Spleen (tissue), 11 donors: Measurements from ENCODE around the gene IL34. TPM values are rescaled to one million over a fixed set of nuclear protein-coding genes. Genes with fewer than 3 reads are reported as not detected.

Experiments
- DNase-seq: peaks from one replicate; pipeline ENCODE4 v3.0.0-alpha.2; 2020
- H3K27ac ChIP-seq, 8 donors: fragments of 200-600 bp; sonication (generic) in 7 of 8; 1 replicate in 4 of 8; 2 replicates in 4 of 8; pipeline versions ENCODE4 v1.5.0 to v1.8.0; 2016 to 2021; ENCODE audit warnings: inconsistent platforms in 4 of 8, mild to moderate bottlenecking in 4 of 8, moderate library complexity in 1 of 8
- H3K27me3 ChIP-seq, 7 donors: fragments of 200-600 bp; sonication (generic) in 6 of 7; replicated peaks in 1 of 7; 1 replicate in 4 of 7; 2 replicates in 3 of 7; pipeline versions ENCODE4 v1.5.0 to v1.8.0; 2016 to 2021; ENCODE audit warnings: inconsistent platforms in 3 of 7, mild to moderate bottlenecking in 1 of 7
- H3K36me3 ChIP-seq, 6 donors: fragments of 200-600 bp; sonication (generic) in 5 of 6; 1 replicate in 4 of 6; 2 replicates in 2 of 6; pipeline versions ENCODE4 v1.5.0 to v1.8.0; 2016 to 2021; ENCODE audit warnings: inconsistent platforms in 2 of 6
- H3K4me1 ChIP-seq, 6 donors: fragments of 200-600 bp; sonication (generic) in 5 of 6; 1 replicate in 3 of 6; 2 replicates in 3 of 6; pipeline versions ENCODE4 v1.5.0 to v1.8.0; 2016 to 2021; ENCODE audit warnings: inconsistent platforms in 3 of 6
- H3K4me3 ChIP-seq, 8 donors: fragments of 200-600 bp; sonication (generic) in 7 of 8; 1 replicate in 4 of 8; 2 replicates in 4 of 8; pipeline versions ENCODE4 v1.5.0 to v1.8.0; 2016 to 2021; ENCODE audit warnings: inconsistent platforms in 4 of 8, mild to moderate bottlenecking in 4 of 8, moderate library complexity in 2 of 8
- H3K9me3 ChIP-seq, 8 donors: fragments of 200-600 bp; sonication (generic) in 7 of 8; 1 replicate in 4 of 8; 2 replicates in 4 of 8; pipeline versions ENCODE4 v1.5.0 to v1.8.0; 2016 to 2021; ENCODE audit warnings: inconsistent platforms in 4 of 8
- POLR2A ChIP-seq, 3 donors: fragments of 450-650 bp; IDR thresholded peaks; one replicate each; pipeline ENCODE4 v1.5.1; 2017; ENCODE audit warnings: antibody characterized with exemption in 3 of 3, mild to moderate bottlenecking in 1 of 3
- POLR2AphosphoS5 ChIP-seq, 3 donors: sonication (generic); formaldehyde crosslinking; IDR thresholded peaks; one replicate each; pipeline ENCODE4 v1.5.1; 2017; ENCODE audit warnings: antibody characterized with exemption in 3 of 3
- WGBS, 5 donors: extraction: QIAGEN DNeasy Blood & Tissue Kit in 3 of 5; methylation state at CpG; one replicate each; pipeline versions ENCODE4 v1.1.5 to v1.1.7; 2013 to 2018; 5-methylcytosine and 5-hydroxymethylcytosine counted together
- intact Hi-C: fragments of 100-400 bp; cut with DNase I; formaldehyde crosslinking; loops from one replicate; pipeline ENCODE4 v1.15.0; 2023; ENCODE audit warnings: low total_unique reads
- polyA plus RNA-seq, 3 donors: library from polyadenylated mRNA; stranded (reverse); fragments of 200-250 nt; gene quantifications; one replicate each; pipeline ENCODE4 v1.2.1, GENCODE V29; 2013
- total RNA-seq, 7 donors: library from RNA; depleted of rRNA in 3 of 7; stranded (reverse); fragments of >200 nt in 3 of 7; fragmentation: NEBNext Ultra II Directional in 4 of 7; extraction: Animal tissue kit (Norgen Biotek cat#: 25700) in 4 of 7; gene quantifications; one replicate each; pipeline versions ENCODE4 v1.1.0 to v1.2.1, GENCODE V29; 2016 to 2021
- TF ChIP-seq, protein P1 (sequence below), 11 experiments: fragments of 200-600 bp in 7 of 11; fragments of 450-650 bp in 4 of 11; sonication (generic) in 4 of 11; IDR thresholded peaks in 8 of 11; conservative IDR thresholded peaks in 3 of 11; 1 replicate in 7 of 11; 2 replicates in 4 of 11; pipeline versions ENCODE4 v1.4.0 to v1.8.0; 2016 to 2021; ENCODE audit warnings: antibody characterized with exemption in 11 of 11, inconsistent platforms in 4 of 11, mild to moderate bottlenecking in 1 of 11
- donor health status: healthy with polysubstance abuse.
- donor health status: DM: no; HTN: no; CAD: no; lungs with moderate emphysema.
- donor health status: DM: no; HTN: no; CAD: no.
- donor health status: Bipolar disorder and iron deficiency.
- donor health status: healthy.
- donor health status: DM: no; HTN: no; CAD: no.
- donor health status: DM: yes; HTN: yes; CAD: no.

IL34 gene
- total and polyA plus RNA-seq, 10 donors: 20.3 to 258 (median 128) TPM

DNA sequence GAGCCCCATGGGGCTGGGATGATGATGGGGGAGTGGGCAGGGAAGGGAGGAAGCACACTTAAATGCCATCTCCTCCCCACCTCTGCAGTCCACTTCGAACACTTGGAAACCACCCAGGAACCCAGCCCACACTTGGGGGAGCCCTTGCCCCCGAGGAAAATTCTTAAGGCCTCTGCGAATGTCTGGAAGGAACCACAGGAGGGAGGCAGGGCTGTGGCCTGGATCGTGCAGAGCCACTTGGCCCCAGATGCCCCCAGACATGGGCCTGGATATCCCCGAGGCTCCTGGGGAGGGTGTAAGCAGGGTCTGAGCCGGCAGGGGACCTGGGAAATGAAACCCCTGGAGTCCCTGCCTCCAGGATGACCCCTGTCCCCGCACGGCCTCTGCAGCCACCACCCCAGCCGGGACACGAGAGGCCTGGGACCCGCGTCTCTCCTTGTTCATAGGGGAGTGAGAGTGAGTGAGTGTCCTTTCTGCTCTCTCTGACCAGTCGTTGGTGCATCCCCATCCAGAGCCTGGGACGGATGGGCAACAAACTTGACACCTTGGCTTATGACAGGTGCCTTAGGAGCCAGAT, 51.3 kb downstream of the IL34 start:
- Histone ChIP-seq H3K27ac (peak overlapping the region; percentile 27 to 90 (median 76)), H3K9me3 (no peaks in the 10 kb centered on the region), H3K4me1 (peaks cover 42 to 99% (median 71%) of the 10 kb centered on the region in 6 donors), H3K4me3 (no peak overlapping the region), H3K27me3 (no peaks in the 10 kb centered on the region), H3K36me3 (peaks cover 0 to 80% (median 8%) of the 10 kb centered on the region in 6 donors)
- no peak for TF ChIP-seq POLR2A (IDR thresholded peaks at IDR 0.05)
- no peak for TF ChIP-seq POLR2AphosphoS5 (IDR thresholded peaks at IDR 0.05)
- TF ChIP-seq, protein P1, sequence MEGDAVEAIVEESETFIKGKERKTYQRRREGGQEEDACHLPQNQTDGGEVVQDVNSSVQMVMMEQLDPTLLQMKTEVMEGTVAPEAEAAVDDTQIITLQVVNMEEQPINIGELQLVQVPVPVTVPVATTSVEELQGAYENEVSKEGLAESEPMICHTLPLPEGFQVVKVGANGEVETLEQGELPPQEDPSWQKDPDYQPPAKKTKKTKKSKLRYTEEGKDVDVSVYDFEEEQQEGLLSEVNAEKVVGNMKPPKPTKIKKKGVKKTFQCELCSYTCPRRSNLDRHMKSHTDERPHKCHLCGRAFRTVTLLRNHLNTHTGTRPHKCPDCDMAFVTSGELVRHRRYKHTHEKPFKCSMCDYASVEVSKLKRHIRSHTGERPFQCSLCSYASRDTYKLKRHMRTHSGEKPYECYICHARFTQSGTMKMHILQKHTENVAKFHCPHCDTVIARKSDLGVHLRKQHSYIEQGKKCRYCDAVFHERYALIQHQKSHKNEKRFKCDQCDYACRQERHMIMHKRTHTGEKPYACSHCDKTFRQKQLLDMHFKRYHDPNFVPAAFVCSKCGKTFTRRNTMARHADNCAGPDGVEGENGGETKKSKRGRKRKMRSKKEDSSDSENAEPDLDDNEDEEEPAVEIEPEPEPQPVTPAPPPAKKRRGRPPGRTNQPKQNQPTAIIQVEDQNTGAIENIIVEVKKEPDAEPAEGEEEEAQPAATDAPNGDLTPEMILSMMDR (IDR thresholded peaks at IDR 0.05 in 8 of 11, conservative IDR thresholded peaks at IDR 0.05 in 3 of 11): no peak
- intact Hi-C loops: no loop called here
- no peak for DNase-seq
- 60 to 78% (median 66%) methylated on average over 7 to 14 of the region's 14 CpGs for WGBS, 5 donors

DNA sequence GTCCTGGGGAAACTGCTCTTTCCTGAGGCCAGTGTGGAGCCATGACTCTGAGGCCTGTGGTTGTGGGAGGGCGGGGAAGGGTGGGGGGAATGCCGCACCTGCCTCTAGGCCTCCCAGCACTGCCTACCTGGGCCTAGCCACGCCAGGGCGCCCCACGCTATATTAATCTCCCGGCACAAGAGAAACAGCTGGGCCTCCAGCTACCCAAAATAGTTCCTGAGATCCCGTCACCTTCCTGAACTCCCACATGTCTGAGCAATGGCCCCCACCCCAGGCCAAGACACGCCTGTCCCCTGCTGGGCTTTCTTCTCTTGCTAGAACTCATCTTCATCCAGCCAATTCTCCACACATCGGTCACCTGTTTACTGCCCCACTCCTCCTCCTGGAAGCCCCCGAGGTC, 52.5 kb downstream of the IL34 start:
- TF ChIP-seq POLR2AphosphoS5 (IDR thresholded peaks at IDR 0.05): no peak
- TF ChIP-seq, protein P1 (IDR thresholded peaks at IDR 0.05 in 8 of 11, conservative IDR thresholded peaks at IDR 0.05 in 3 of 11): no peak
- no peak for DNase-seq
- Histone ChIP-seq H3K36me3 (peaks cover 0 to 73% (median 8%) of the 10 kb centered on the region in 6 donors), H3K27me3 (no peaks in the 10 kb centered on the region), H3K4me1 (peaks cover 40 to 99% (median 77%) of the 10 kb centered on the region in 6 donors), H3K4me3 (no peak overlapping the region), H3K27ac (peak overlapping the region in 1 of 8 donors; percentile 86), H3K9me3 (no peaks in the 10 kb centered on the region)
- intact Hi-C loops: no loop called here
- WGBS, 5 donors: 87 to 93% (median 91%) methylated on average over 10 of the region's 10 CpGs

DNA sequence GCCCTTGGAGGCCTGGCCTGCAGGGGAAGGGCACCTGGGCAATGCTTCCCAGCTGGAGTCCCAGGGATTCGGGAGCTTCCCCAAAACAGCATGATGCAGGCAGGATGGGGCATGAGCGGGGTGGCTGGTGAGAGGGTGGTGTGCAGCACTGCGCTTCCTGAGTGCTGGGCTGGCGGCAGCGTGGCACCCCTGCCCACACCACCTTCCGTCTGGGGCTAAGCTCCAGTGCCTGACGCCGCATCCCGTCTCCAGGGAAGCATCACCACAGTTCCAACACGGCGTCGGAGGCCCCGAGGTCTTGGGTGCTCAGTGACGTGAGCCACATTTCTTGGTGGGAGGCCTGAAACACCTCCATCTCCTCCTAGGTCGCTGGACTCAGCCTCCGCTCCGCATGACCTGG, 53.3 kb downstream of the IL34 start:
- peak overlapping the region in 4 of 8 donors; percentile 42 to 86 (median 65) for H3K27ac ChIP-seq
- H3K36me3 ChIP-seq: peaks cover 0 to 73% (median 8%) of the 10 kb centered on the region in 6 donors
- DNase-seq: no peak
- TF ChIP-seq POLR2A (IDR thresholded peaks at IDR 0.05) (no peak), POLR2AphosphoS5 (IDR thresholded peaks at IDR 0.05) (no peak)
- TF ChIP-seq, protein P1 (IDR thresholded peaks at IDR 0.05 in 8 of 11, conservative IDR thresholded peaks at IDR 0.05 in 3 of 11): no peak
- WGBS, 5 donors: 70 to 92% (median 84%) methylated on average over 17 of the region's 17 CpGs
- H3K9me3 ChIP-seq: no peaks in the 10 kb centered on the region
- no peak overlapping the region for H3K4me3 ChIP-seq
- H3K4me1 ChIP-seq: peaks cover 40 to 99% (median 78%) of the 10 kb centered on the region in 6 donors
- H3K27me3 ChIP-seq: no peaks in the 10 kb centered on the region
- intact Hi-C loops: no loop called here

DNA sequence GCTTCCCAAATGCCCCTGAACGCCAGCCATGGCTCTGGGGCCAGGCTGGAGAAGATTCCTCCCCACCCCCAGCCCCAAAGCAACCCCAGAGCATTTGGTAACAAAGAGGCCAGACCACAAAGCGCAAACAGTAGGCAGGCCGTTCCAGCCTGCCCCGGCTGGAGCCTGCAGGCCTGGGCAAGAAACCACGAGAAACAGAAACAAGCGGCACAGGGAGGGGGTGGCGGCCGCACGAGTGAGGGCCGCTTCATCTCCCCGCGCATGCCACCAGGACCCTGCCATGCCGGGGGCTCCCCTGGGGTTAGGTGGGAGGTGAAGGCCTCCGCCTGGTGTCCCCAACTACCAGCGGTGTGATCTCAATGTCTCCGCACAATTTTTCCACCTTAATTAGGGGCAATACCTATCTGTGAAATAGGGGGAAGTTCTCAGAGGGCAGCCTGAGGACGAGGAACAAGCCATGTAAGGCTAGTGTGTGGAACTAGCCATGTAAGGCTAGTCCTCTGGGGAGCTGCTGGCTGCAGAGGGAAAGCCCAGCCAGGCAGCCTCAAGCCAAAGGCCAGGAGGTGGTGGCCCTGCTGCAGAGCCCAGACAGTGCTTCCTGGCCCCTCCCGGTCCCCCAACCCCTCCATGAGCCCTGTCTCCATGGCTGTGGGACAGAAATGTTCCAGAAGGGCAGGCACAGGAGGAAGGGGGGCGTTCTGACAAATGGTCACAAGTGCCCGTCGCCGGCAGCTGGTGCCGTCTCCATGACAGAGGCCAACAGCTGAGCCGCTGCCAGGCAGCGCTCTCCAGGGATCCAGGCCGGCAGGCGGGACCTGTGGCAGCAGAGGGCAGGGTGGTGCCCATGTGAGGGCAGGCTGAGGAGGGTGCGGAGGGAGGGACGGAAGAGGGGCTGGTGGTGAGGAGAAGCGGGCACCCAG, 54.0 kb downstream of the IL34 start:
- peaks cover 0 to 72% (median 8%) of the 10 kb centered on the region in 6 donors for H3K36me3 ChIP-seq
- intact Hi-C loops: no loop called here
- peak overlapping the region in 6 of 8 donors; percentile 42 to 86 (median 65) for H3K27ac ChIP-seq
- H3K4me1 ChIP-seq: peaks cover 37 to 99% (median 79%) of the 10 kb centered on the region in 6 donors
- WGBS, 5 donors: 51 to 77% (median 61%) methylated on average over 27 to 30 of the region's 30 CpGs
- TF ChIP-seq, protein P1 (IDR thresholded peaks at IDR 0.05 in 8 of 11, conservative IDR thresholded peaks at IDR 0.05 in 3 of 11): no peak
- TF ChIP-seq POLR2AphosphoS5 (IDR thresholded peaks at IDR 0.05) (peak; percentile 8 to 63 (median 29)), POLR2A (IDR thresholded peaks at IDR 0.05) (no peak)
- no peak overlapping the region for H3K4me3 ChIP-seq
- no peaks in the 10 kb centered on the region for H3K27me3 ChIP-seq
- no peaks in the 10 kb centered on the region for H3K9me3 ChIP-seq
- no peak for DNase-seq
